Left kidney (tissue), 1 donor: ENCODE results near the gene NT5DC2. TPM values are rescaled to one million over a fixed set of nuclear protein-coding genes. Genes with fewer than 3 reads are reported as not detected.

Experiments used
- polyA plus RNA-seq: library from polyadenylated mRNA; unstranded; fragments of 120-200 nt; gene quantifications from one replicate; pipeline ENCODE4 v1.2.1, GENCODE V29; 2013; ENCODE audit not compliant: insufficient read length

NT5DC2 gene
- polyA plus RNA-seq, 1 donor, result 159 TPM

Other genes with a start within 250 kb of the NT5DC2 start
- 32.9 TPM for gene GLYCTK, start 246.0 kb downstream of the NT5DC2 start, polyA plus RNA-seq
- gene DNAH1, start 217.5 kb downstream of the NT5DC2 start, polyA plus RNA-seq, result 14.8 TPM
- gene BAP1, start 123.8 kb downstream of the NT5DC2 start, polyA plus RNA-seq, result 80.3 TPM
- gene PHF7, start 123.2 kb downstream of the NT5DC2 start, polyA plus RNA-seq, result 14.5 TPM
- 19.1 TPM for gene SEMA3G, start 88.8 kb downstream of the NT5DC2 start, polyA plus RNA-seq
- gene TNNC1, start 79.8 kb downstream of the NT5DC2 start, polyA plus RNA-seq, result 6.2 TPM
- 130 TPM for gene NISCH, start 78.3 kb downstream of the NT5DC2 start, polyA plus RNA-seq
- gene STAB1, start 38.5 kb downstream of the NT5DC2 start, polyA plus RNA-seq, result 37.6 TPM
- gene UQCC5, start 2.7 kb upstream of the NT5DC2 start, polyA plus RNA-seq, result 14.0 TPM
- gene PBRM1, start 152.1 kb upstream of the NT5DC2 start, polyA plus RNA-seq, result 70.0 TPM
- gene GNL3, start 152.2 kb upstream of the NT5DC2 start, polyA plus RNA-seq, result 113 TPM
- 139 TPM for gene GLT8D1, start 171.9 kb upstream of the NT5DC2 start, polyA plus RNA-seq
- 150 TPM for gene SPCS1, start 172.2 kb upstream of the NT5DC2 start, polyA plus RNA-seq
- gene NEK4, start 237.1 kb upstream of the NT5DC2 start, polyA plus RNA-seq, result 31.5 TPM
- not detected for gene ITIH1, start 243.7 kb upstream of the NT5DC2 start, polyA plus RNA-seq